ENCODE measurements around the gene PNPLA6. TPM values are rescaled to one million over a fixed set of nuclear protein-coding genes. Genes with fewer than 3 reads are reported as not detected.

The PNPLA6 gene
- total and polyA plus RNA-seq, 11 donors = 35.6 to 105 (median 49.9) TPM

DNA sequence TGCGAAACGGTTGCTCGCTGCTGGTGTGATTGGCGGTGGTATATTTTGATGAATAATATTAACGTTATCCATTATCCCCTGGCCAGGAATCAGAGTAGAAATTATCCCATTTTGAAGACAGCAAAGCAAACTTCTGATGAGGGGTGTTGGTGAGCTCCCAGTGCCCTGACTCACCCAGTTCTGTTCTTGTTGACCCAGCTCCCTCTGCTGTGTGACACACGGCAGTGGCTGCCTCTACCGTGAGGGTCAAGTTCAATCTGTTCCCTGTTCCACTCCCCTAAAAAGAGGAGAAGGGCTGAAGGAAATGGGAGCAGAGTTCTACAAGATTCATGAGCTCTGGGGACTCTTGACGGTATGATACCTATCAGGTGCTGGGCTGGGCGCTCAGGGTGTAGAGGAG, 62.2 kb downstream of the PNPLA6 start:
- Histone ChIP-seq H3K27ac (no peak overlapping the region), H3K4me1 (peaks cover 0 to 12% (median 0%) of the 10 kb centered on the region in 12 donors), H3K36me3 (no peaks in the 10 kb centered on the region), H3K27me3 (peaks cover 10 to 68% (median 30%) of the 10 kb centered on the region in 9 donors), H3K9me3 (no peaks in the 10 kb centered on the region), H3K4me3 (no peak overlapping the region)
- DNase-seq (no peak), ATAC-seq (no peak)
- intact Hi-C loops (cut with DNase I) = no loop called here
- no peak for TF ChIP-seq POLR2A (IDR thresholded peaks at IDR 0.05)
- TF ChIP-seq, protein P1, sequence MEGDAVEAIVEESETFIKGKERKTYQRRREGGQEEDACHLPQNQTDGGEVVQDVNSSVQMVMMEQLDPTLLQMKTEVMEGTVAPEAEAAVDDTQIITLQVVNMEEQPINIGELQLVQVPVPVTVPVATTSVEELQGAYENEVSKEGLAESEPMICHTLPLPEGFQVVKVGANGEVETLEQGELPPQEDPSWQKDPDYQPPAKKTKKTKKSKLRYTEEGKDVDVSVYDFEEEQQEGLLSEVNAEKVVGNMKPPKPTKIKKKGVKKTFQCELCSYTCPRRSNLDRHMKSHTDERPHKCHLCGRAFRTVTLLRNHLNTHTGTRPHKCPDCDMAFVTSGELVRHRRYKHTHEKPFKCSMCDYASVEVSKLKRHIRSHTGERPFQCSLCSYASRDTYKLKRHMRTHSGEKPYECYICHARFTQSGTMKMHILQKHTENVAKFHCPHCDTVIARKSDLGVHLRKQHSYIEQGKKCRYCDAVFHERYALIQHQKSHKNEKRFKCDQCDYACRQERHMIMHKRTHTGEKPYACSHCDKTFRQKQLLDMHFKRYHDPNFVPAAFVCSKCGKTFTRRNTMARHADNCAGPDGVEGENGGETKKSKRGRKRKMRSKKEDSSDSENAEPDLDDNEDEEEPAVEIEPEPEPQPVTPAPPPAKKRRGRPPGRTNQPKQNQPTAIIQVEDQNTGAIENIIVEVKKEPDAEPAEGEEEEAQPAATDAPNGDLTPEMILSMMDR (IDR thresholded peaks at IDR 0.05) = no peak
- WGBS, 4 donors = 65 to 74% (median 69%) methylated on average over 9 of the region's 9 CpGs

DNA sequence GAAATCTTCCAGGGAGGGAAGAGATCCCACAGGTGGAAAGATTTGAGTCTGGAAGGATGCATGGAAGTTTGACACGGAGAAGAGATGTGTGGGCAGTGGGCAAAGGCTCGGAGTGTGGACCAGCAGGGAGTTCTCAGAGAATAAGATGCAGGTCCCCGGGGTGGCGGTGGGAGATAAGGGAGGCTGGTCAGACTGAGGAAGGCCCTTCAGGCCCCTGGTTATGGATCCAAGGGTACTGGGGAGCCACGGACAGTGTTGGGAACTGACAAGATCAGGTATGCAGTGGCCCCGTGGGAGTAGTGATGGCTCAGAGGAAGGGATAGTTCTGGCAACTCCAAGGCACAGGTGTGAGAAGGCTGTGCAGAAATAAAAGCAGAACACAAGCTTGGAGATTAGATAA, 62.7 kb downstream of the PNPLA6 start:
- Histone ChIP-seq H3K36me3 (no peaks in the 10 kb centered on the region), H3K4me3 (no peak overlapping the region), H3K27me3 (peaks cover 10 to 63% (median 30%) of the 10 kb centered on the region in 9 donors), H3K9me3 (no peaks in the 10 kb centered on the region), H3K4me1 (peaks cover 0 to 12% (median 0%) of the 10 kb centered on the region in 12 donors), H3K27ac (no peak overlapping the region)
- intact Hi-C loops (cut with DNase I) = no loop called here
- no peak for TF ChIP-seq POLR2A (IDR thresholded peaks at IDR 0.05)
- TF ChIP-seq, protein P1 (IDR thresholded peaks at IDR 0.05) = no peak
- 49 to 63% (median 58%) methylated on average over 6 of the region's 6 CpGs for WGBS, 4 donors
- DNase-seq (no peak), ATAC-seq (no peak)

DNA sequence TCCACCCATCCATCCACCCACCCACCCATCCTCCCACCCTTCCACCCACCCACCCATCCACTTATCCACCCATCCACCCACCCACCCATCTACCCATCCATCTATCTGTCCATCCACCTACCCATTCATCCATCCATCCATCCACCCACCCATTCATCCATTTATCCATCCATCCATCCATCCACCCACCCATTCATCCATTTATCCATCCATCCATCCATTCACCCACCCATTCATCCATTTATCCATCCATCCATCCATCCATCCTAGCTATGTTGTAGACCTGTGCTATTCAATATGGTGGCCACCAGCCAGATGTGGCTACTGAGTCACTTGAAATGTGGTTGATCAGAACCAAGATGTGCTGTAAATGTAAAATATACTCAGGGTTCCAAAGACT, 65.2 kb downstream of the PNPLA6 start:
- DNase-seq = no peak
- intact Hi-C loops (cut with DNase I) = no loop called here
- Histone ChIP-seq H3K4me3 (no peak overlapping the region), H3K9me3 (no peaks in the 10 kb centered on the region), H3K36me3 (no peaks in the 10 kb centered on the region), H3K27me3 (peaks cover 6 to 59% (median 14%) of the 10 kb centered on the region in 9 donors), H3K4me1 (peaks cover 0 to 9% (median 0%) of the 10 kb centered on the region in 12 donors), H3K27ac (no peak overlapping the region)
- no peak for TF ChIP-seq POLR2A (IDR thresholded peaks at IDR 0.05)
- TF ChIP-seq, protein P1 (IDR thresholded peaks at IDR 0.05) = no peak
- no peak for ATAC-seq

DNA sequence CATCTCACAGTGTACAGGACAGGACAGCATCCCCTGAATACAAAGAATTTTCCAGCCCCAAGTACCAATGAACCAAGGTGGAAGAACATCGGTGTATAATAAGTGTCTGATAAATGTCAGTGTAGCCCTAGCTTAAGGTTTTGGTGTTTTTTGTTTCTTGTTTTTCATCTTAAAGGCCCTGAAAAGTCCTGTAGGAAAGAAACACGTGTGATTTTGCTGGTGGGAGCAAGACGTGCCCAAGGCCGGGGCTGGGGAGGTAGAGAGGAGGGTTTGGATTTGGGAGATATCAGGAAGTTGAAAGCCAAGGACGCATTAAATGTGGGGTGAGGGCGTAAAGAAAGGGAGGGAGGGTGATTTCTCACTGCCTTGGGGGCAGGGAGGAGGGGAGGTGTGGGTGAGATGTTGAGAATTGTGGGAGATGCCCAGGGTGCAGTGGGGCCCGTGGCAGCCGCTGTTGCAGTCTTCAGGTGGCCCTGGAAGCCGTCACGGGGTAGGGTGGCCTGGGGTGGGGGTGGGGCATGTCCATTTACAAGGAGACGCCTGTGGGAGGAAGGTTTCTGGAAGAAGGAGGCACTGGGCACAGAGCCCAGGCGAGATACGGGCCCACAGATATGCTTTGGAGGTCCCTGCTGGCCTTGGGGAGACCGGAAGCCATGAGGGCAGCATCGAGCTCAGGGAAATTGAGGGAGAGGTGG, 66.9 kb downstream of the PNPLA6 start:
- peaks cover 0 to 48% (median 4%) of the 10 kb centered on the region in 9 donors for H3K27me3 ChIP-seq
- WGBS, 4 donors = 30 to 33% (median 32%) methylated on average over 15 of the region's 15 CpGs
- H3K4me1 ChIP-seq = no peaks in the 10 kb centered on the region
- DNase-seq (no peak), ATAC-seq (no peak)
- H3K36me3 ChIP-seq = no peaks in the 10 kb centered on the region
- no peak for TF ChIP-seq POLR2A (IDR thresholded peaks at IDR 0.05)
- TF ChIP-seq, protein P1 (IDR thresholded peaks at IDR 0.05) = no peak
- H3K4me3 ChIP-seq = no peak overlapping the region
- intact Hi-C loops (cut with DNase I) = no loop called here
- H3K9me3 ChIP-seq = no peaks in the 10 kb centered on the region
- H3K27ac ChIP-seq = no peak overlapping the region

Data from heart left ventricle (tissue), 16 donors.